ENCODE measurements around the gene MGST1.

DNA sequence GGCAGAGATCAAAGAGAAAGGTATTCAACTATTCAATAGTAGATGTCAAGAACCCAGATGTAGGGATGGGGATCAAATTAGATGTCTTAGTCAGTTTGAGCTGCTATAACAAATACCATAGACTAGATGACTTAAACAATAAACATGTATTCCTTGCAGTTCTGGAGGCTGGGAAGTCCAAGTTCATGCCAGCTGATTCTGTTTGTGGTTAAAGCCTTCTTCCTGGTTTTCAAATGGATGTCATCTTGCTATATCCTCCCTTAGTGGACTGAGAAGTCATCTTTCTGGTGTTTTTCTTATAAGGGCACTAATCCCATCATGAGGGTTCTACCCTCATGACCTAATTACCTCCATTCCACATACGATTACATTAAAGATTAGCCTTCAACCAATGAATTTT, 19.5 kb upstream of the MGST1 start:
- TF ChIP-seq REST (IDR thresholded peaks at IDR 0.05) (no peak), POLR2A (IDR thresholded peaks at IDR 0.05; ENCODE audit: low read length) (no peak), MYC (IDR thresholded peaks at IDR 0.05; ENCODE audit: borderline replicate concordance, low read length) (no peak), CBX8 (IDR thresholded peaks at IDR 0.05) (no peak), RNF2 (IDR thresholded peaks at IDR 0.05; ENCODE audit: borderline replicate concordance, low read depth) (no peak), CBX2 (IDR thresholded peaks at IDR 0.05; ENCODE audit: borderline replicate concordance, low read depth) (no peak)
- TF ChIP-seq, protein P1, sequence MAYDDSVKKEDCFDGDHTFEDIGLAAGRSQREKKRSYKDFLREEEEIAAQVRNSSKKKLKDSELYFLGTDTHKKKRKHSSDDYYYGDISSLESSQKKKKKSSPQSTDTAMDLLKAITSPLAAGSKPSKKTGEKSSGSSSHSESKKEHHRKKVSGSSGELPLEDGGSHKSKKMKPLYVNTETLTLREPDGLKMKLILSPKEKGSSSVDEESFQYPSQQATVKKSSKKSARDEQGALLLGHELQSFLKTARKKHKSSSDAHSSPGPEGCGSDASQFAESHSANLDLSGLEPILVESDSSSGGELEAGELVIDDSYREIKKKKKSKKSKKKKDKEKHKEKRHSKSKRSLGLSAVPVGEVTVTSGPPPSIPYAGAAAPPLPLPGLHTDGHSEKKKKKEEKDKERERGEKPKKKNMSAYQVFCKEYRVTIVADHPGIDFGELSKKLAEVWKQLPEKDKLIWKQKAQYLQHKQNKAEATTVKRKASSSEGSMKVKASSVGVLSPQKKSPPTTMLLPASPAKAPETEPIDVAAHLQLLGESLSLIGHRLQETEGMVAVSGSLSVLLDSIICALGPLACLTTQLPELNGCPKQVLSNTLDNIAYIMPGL (CRISPR knock-in tag; IDR thresholded peaks at IDR 0.05; ENCODE audit: borderline replicate concordance) = no peak
- TF ChIP-seq, protein P2, sequence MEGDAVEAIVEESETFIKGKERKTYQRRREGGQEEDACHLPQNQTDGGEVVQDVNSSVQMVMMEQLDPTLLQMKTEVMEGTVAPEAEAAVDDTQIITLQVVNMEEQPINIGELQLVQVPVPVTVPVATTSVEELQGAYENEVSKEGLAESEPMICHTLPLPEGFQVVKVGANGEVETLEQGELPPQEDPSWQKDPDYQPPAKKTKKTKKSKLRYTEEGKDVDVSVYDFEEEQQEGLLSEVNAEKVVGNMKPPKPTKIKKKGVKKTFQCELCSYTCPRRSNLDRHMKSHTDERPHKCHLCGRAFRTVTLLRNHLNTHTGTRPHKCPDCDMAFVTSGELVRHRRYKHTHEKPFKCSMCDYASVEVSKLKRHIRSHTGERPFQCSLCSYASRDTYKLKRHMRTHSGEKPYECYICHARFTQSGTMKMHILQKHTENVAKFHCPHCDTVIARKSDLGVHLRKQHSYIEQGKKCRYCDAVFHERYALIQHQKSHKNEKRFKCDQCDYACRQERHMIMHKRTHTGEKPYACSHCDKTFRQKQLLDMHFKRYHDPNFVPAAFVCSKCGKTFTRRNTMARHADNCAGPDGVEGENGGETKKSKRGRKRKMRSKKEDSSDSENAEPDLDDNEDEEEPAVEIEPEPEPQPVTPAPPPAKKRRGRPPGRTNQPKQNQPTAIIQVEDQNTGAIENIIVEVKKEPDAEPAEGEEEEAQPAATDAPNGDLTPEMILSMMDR (IDR thresholded peaks at IDR 0.05) = no peak
- TF ChIP-seq, protein P3, sequence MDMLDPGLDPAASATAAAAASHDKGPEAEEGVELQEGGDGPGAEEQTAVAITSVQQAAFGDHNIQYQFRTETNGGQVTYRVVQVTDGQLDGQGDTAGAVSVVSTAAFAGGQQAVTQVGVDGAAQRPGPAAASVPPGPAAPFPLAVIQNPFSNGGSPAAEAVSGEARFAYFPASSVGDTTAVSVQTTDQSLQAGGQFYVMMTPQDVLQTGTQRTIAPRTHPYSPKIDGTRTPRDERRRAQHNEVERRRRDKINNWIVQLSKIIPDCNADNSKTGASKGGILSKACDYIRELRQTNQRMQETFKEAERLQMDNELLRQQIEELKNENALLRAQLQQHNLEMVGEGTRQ (IDR thresholded peaks at IDR 0.05) = no peak
- TF ChIP-seq, protein P4, sequence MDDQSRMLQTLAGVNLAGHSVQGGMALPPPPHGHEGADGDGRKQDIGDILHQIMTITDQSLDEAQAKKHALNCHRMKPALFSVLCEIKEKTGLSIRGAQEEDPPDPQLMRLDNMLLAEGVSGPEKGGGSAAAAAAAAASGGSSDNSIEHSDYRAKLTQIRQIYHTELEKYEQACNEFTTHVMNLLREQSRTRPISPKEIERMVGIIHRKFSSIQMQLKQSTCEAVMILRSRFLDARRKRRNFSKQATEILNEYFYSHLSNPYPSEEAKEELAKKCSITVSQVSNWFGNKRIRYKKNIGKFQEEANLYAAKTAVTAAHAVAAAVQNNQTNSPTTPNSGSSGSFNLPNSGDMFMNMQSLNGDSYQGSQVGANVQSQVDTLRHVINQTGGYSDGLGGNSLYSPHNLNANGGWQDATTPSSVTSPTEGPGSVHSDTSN (IDR thresholded peaks at IDR 0.05) = no peak

All from A549 (cell line).